Body of pancreas (tissue), 4 donors: ENCODE measurements around the gene CLSTN2. TPM values are rescaled to one million over a fixed set of nuclear protein-coding genes. Genes with fewer than 3 reads are reported as not detected.

ENCODE experiments used
- ATAC-seq: fragments of 150-250 bp; one replicate; pipeline ENCODE4 v1.9.1; 2016
- DNase-seq, 4 donors: peaks; one replicate each; pipeline ENCODE4 v3.0.0-alpha.2; 2019
- H3K27ac ChIP-seq, 4 donors: fragments of 200-600 bp; sonication (generic); 1 replicate in 3 of 4; 2 replicates in 1 of 4; pipeline versions ENCODE4 v1.5.1 to v1.6.1; 2016 to 2019; ENCODE audit warnings: mild to moderate bottlenecking in 1 of 4, mixed read lengths in 1 of 4, moderate library complexity in 1 of 4
- H3K27me3 ChIP-seq, 2 donors: fragments of 200-600 bp; sonication (generic); one replicate each; pipeline ENCODE4 v1.6.0; 2016; ENCODE audit warnings: mild to moderate bottlenecking in 1 of 2
- H3K36me3 ChIP-seq, 2 donors: fragments of 200-600 bp; sonication (generic); replicated peaks in 1 of 2; 2 replicates each; pipeline ENCODE4 v1.5.1; 2016; ENCODE audit warnings: low read depth in 2 of 2; ENCODE audit not compliant: insufficient read depth in 1 of 2
- H3K4me1 ChIP-seq: fragments of 200-600 bp; sonication (generic); one replicate; pipeline ENCODE4 v1.6.0; 2016
- H3K4me3 ChIP-seq, 2 donors: fragments of 200-600 bp; sonication (generic); 1 replicate in 1 of 2; 2 replicates in 1 of 2; pipeline ENCODE4 v1.5.1; 2016 to 2019
- H3K9me3 ChIP-seq, 3 donors: fragments of 200-600 bp; sonication (generic); 1 replicate in 2 of 3; 2 replicates in 1 of 3; pipeline ENCODE4 v1.5.1; 2016
- POLR2A ChIP-seq, 3 donors: fragments of 450-650 bp; IDR thresholded peaks; one replicate each; pipeline ENCODE4 v1.6.1; 2016; ENCODE audit warnings: antibody characterized with exemption in 3 of 3, mild to moderate bottlenecking in 2 of 3
- WGBS, 2 donors: methylation state at CpG; one replicate each; pipeline ENCODE4 v1.1.5; 2017; 5-methylcytosine and 5-hydroxymethylcytosine counted together
- intact Hi-C: fragments of 100-400 bp; cut with DNase I; formaldehyde crosslinking; loops from one replicate; pipeline ENCODE4 v1.15.1; 2023
- total RNA-seq, 2 donors: library from RNA; depleted of rRNA; stranded (reverse); fragments of >200 nt; gene quantifications; one replicate each; pipeline ENCODE4 v1.1.0, GENCODE V29; 2016
- TF ChIP-seq, protein P1 (sequence below), 7 experiments: fragments of 450-650 bp in 4 of 7; fragments of 200-600 bp in 3 of 7; sonication (generic) in 3 of 7; IDR thresholded peaks; one replicate each; pipeline ENCODE4 v1.5.1; 2016 to 2019; ENCODE audit warnings: antibody characterized with exemption in 7 of 7

CLSTN2 gene
- total RNA-seq, 2 donors from 2014 or later, result 14.5 to 14.8 TPM

DNA sequence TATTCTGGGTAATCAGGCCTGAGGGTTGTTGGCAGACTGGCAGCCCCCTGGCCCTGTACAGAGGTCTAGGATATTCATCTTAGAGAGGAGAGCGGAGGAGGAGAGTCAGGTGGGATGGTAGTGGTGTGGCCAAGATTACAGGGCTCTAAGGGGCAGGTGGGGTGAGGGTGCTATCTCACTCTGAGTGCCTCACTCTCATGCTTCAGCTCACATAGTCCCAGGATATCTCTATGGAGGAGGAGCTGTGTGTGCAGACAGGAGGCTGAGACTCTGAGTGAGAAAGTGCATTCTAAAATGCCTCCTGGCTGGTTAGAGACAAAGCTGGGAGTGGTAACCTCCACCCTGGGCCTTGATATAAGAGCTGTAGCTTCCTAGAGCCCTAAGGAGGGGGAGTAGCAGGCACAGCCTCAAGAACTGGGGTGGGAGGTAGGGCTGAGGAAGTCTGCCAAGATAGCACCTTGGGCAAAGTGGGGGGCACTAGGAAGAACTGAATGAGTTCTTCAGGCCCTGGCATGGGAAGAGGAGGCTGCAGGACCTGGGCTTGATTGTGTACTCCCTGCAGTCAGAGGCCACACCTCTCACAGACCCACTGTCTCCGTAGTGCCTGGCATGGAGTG is 39.9 kb downstream of the CLSTN2 start:
- H3K27ac ChIP-seq, result no peak overlapping the region
- intact Hi-C loops, result no loop called here

DNA sequence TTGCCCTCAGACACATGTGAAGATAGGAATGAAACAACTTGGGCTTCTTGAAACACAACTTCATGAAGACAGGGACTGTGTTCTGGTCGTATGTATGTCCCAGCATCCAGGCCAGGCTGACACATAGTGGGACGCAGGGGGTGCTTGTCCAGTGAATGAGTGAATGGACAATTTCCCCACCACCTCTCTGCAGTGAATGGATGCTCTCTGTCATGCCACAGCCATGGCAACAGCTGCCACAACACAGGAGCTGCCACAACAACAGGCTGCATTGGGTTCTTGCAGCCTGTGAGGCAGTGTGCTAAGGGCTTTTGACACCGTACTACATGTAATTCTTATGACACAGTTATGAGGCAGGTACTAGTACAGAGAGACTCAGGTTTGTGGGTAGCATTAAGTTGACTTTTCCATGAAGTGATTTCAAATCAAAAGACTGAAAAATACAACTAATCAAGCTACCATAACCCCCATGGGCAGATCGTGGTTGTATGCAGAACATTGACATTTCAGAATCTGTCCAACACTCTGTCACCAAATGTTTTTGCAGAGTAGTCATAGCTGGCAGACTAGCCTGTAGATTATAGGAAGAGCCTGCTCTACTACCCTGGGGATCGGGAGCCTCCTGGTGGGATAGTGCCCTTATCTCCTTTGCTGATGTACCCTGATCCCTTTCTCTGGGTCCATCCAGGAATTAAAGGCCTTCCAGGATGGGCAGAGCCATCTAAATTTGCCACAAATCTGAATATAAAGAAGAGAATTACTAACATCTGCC is 40.8 kb downstream of the CLSTN2 start:
- Histone ChIP-seq H3K27me3 (no peaks in the 10 kb centered on the region), H3K27ac (no peak overlapping the region), H3K4me1 (no peaks in the 10 kb centered on the region), H3K9me3 (no peaks in the 10 kb centered on the region), H3K4me3 (no peak overlapping the region), H3K36me3 (no peaks in the 10 kb centered on the region)
- no peak for DNase-seq
- intact Hi-C loops, result no loop called here
- 56 to 75% methylated on average over 5 of the region's 5 CpGs for WGBS, 2 donors
- no peak for TF ChIP-seq POLR2A (IDR thresholded peaks at IDR 0.05)
- TF ChIP-seq, protein P1, sequence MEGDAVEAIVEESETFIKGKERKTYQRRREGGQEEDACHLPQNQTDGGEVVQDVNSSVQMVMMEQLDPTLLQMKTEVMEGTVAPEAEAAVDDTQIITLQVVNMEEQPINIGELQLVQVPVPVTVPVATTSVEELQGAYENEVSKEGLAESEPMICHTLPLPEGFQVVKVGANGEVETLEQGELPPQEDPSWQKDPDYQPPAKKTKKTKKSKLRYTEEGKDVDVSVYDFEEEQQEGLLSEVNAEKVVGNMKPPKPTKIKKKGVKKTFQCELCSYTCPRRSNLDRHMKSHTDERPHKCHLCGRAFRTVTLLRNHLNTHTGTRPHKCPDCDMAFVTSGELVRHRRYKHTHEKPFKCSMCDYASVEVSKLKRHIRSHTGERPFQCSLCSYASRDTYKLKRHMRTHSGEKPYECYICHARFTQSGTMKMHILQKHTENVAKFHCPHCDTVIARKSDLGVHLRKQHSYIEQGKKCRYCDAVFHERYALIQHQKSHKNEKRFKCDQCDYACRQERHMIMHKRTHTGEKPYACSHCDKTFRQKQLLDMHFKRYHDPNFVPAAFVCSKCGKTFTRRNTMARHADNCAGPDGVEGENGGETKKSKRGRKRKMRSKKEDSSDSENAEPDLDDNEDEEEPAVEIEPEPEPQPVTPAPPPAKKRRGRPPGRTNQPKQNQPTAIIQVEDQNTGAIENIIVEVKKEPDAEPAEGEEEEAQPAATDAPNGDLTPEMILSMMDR (IDR thresholded peaks at IDR 0.05), result no peak
- no peak for ATAC-seq

More for the DNA sequence above, 39.9 kb downstream of the CLSTN2 start:
- 78 to 95% methylated on average over 2 of the region's 2 CpGs for WGBS, 2 donors
- H3K4me1 ChIP-seq, result no peaks in the 10 kb centered on the region
- no peaks in the 10 kb centered on the region for H3K9me3 ChIP-seq
- H3K4me3 ChIP-seq, result no peak overlapping the region
- no peak for DNase-seq
- no peak for ATAC-seq
- no peaks in the 10 kb centered on the region for H3K27me3 ChIP-seq
- no peaks in the 10 kb centered on the region for H3K36me3 ChIP-seq
- no peak for TF ChIP-seq POLR2A (IDR thresholded peaks at IDR 0.05)
- TF ChIP-seq, protein P1 (IDR thresholded peaks at IDR 0.05), result no peak

DNA sequence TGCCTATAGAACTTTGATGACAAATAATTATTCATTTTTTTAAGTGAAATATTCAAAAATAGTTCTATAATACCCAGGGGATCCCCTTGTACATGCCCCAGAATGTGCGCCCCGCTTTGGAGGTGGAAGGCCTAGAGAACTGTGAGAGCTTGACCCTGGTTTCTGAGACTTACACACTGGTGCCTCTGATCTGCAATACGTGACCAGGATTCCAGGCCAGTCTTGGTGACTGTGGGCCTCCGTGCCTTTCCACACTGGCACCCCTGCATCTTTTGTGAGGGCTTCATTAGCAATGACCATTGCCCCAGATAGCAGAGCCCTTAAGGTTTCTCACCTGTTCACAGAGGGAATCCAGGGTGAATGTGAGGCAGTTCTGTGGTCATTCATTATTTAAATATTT is 44.0 kb downstream of the CLSTN2 start:
- ATAC-seq (no peak), DNase-seq (no peak)
- Histone ChIP-seq H3K27ac (no peak overlapping the region), H3K27me3 (no peaks in the 10 kb centered on the region), H3K4me3 (no peak overlapping the region), H3K4me1 (no peaks in the 10 kb centered on the region), H3K9me3 (no peaks in the 10 kb centered on the region), H3K36me3 (no peaks in the 10 kb centered on the region)
- TF ChIP-seq, protein P1 (IDR thresholded peaks at IDR 0.05), result no peak
- TF ChIP-seq POLR2A (IDR thresholded peaks at IDR 0.05), result no peak
- 90% methylated on average over 4 of the region's 4 CpGs for WGBS, 2 donors
- intact Hi-C loops, result no loop called here

DNA sequence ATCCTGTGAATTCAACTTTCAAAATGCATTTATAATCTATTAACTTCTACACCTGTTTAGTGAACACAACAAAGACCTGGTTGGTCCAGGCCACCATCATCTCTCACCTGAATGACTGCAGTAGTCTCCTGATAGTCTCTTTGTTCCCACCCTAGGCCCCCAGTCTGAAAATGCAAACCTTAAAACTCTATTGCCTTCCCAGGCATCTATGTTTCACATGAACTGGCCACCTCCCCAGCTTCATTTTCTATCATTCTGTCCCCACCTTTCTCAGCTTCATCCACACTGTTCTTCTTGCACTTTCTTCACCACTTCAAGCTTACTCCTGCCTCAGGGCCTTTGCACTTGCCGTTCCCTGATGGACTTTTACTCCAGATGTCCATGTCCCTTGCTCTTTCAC is 45.0 kb downstream of the CLSTN2 start:
- 97 to 100% methylated on average over 1 of the region's 1 CpG for WGBS, 2 donors

More for the DNA sequence above, 45.0 kb downstream of the CLSTN2 start:
- intact Hi-C loops, result no loop called here
- ATAC-seq (no peak), DNase-seq (no peak)
- Histone ChIP-seq H3K4me3 (no peak overlapping the region), H3K4me1 (no peaks in the 10 kb centered on the region), H3K36me3 (no peaks in the 10 kb centered on the region), H3K27ac (no peak overlapping the region), H3K9me3 (no peaks in the 10 kb centered on the region), H3K27me3 (no peaks in the 10 kb centered on the region)
- TF ChIP-seq, protein P1 (IDR thresholded peaks at IDR 0.05), result no peak
- TF ChIP-seq POLR2A (IDR thresholded peaks at IDR 0.05), result no peak
